HFF-Myc (cell line): ENCODE measurements around the gene SEZ6L.
A peak's percentile ranks its signal among the peaks of the same experiment; 100 is the strongest.

ENCODE experiments used
- DNase-seq: peaks from one replicate; pipeline ENCODE4 v3.0.0-alpha.2; 2011; ENCODE audit warnings: low read depth; ENCODE audit errors: extremely low read depth
- H3K4me3 ChIP-seq: replicated peaks from 2 replicates; pipeline ENCODE4 v1.5.1; 2011; ENCODE audit warnings: low read depth, mild to moderate bottlenecking, control low read depth, low read length
- TF ChIP-seq, protein P1 (sequence below): IDR thresholded peaks from 2 replicates; pipeline ENCODE4 v1.5.1; 2012; ENCODE audit warnings: mild to moderate bottlenecking, low read depth, low read length, control low read depth; ENCODE audit errors: missing control alignments

SEZ6L gene

DNA sequence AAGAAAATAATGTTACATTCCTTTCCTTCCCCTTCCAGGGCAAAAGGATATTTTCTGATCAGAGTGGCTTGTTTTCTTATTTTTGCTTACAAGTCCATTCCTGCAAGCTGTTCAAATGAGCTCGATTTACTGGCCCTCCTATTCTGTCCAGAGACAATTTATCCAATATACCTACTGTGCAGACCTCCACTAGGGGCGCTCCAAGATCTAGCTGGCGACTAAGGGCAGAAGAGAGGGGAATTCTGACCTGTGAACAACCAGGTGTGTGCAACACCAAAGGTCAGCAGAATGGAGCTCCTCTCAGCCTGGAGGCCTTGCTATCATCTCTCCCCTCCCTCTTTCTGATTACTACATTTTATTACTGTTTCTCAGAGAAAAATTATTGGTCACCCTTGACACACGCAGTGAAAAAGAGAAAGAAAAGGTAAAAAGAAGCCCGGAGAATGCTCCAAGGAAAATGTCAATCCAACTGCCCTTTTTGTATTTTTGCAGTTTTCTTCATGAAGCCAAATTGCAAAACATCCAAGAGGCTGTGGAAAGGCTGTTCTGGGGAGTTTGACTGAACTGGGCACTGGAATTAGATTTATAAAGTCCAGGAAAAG lies 3.2 kb downstream of the SEZ6L start:
- TF ChIP-seq, protein P1, sequence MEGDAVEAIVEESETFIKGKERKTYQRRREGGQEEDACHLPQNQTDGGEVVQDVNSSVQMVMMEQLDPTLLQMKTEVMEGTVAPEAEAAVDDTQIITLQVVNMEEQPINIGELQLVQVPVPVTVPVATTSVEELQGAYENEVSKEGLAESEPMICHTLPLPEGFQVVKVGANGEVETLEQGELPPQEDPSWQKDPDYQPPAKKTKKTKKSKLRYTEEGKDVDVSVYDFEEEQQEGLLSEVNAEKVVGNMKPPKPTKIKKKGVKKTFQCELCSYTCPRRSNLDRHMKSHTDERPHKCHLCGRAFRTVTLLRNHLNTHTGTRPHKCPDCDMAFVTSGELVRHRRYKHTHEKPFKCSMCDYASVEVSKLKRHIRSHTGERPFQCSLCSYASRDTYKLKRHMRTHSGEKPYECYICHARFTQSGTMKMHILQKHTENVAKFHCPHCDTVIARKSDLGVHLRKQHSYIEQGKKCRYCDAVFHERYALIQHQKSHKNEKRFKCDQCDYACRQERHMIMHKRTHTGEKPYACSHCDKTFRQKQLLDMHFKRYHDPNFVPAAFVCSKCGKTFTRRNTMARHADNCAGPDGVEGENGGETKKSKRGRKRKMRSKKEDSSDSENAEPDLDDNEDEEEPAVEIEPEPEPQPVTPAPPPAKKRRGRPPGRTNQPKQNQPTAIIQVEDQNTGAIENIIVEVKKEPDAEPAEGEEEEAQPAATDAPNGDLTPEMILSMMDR, result peak; percentile 86
- no peak overlapping the region for H3K4me3 ChIP-seq
- no peak for DNase-seq

DNA sequence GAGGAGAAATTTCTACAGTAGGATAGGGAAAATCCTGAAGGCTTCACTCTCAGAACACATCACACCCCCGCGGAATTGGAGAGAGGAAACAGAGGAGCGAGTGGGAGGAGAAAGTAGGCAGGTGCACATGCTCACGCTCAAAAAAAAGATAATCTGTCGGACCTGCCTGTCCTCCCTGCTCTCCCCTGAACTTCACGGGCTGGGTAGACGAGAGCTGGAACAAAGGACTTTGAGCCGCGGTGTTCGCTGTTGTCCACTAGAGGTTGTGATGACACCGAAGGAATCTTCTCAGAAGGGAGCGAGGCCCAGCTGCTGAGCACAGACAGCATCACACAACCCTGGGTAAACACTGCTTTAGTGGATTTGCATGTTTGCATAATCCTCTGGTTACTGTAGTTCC lies 5.0 kb downstream of the SEZ6L start:
- TF ChIP-seq, protein P1, result peak; percentile 12
- DNase-seq, result no peak

DNA sequence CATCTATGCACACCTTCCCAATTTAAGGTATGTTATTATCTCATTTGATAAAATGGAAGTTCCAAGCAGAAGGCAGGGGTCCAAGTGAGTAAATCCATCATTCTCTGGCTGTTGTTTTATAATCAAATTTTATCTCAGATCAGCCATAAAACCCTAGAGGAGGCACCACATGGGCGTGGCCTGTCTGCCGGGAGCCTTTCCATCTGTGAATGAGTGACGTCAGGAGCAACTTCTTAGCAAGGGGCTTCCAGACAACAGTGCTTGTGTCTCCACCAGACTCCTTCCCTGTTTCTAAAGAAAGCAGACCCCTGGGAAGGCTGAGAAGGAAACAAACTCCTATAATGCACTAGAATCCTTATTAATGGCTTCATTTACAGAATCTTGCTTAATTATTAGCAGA lies 13.5 kb downstream of the SEZ6L start:
- TF ChIP-seq, protein P1, result no peak
- no peak overlapping the region for H3K4me3 ChIP-seq
- DNase-seq, result no peak

More for the DNA sequence above, 5.0 kb downstream of the SEZ6L start:
- no peak overlapping the region for H3K4me3 ChIP-seq

DNA sequence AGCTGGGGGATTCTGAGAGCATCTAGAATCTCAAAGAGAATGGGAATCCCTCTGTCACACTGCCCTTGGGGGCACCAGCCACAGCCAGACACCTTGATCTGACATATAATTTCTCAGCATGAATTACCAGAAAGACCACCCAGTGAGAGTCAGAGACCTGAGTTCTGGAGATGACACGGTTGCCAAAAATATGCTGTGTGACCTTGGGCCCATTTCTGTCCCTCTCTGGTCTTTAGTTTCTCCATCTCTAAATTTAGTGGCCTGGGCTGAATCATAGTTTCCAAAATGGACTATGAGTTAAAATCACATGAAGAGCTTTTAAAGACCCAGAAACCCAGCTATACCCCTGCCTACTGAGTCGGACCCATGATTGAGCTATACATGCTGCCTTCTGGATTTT lies 15.9 kb downstream of the SEZ6L start:
- TF ChIP-seq, protein P1, result no peak
- H3K4me3 ChIP-seq, result no peak overlapping the region
- DNase-seq, result no peak

DNA sequence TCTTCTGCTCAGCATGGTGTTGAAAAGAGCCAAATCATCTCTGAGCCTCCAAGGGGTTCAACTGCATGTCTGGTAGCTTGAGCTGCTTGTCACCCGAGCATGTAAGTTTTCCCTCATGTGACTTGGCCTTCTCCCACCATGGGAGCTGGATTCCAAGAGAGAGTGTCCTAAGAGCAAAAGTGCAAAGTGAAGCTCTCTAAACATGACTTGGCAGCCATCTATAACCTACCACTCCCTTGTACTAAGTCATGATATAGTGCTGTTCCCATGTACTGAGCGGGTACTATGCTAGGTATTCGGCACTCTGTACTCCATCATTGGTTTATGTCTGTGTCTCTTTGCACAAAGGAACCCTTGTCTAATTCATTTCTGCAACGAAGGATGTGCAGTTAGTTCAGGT lies 19.1 kb downstream of the SEZ6L start:
- no peak overlapping the region for H3K4me3 ChIP-seq
- DNase-seq, result no peak
- TF ChIP-seq, protein P1, result no peak

DNA sequence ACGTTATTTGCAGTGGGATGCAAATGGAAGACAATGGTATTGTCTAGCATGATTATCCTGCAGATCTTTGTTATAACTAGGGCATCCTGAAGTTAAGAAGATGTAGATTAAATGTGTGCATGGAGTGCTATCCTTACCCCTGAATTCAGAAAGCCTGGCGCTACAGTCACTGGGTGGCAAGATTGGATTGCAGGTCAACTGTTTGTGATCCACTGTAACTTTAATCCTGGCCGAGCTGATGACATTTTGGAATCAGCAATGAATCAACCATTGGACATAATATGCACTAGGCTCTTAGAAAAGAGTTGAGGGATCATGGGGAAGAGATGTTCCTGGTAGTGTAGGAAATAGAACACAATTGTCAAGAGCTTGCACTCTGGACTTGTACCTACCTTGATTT lies 25.1 kb downstream of the SEZ6L start:
- TF ChIP-seq, protein P1, result no peak
- DNase-seq, result no peak

DNA sequence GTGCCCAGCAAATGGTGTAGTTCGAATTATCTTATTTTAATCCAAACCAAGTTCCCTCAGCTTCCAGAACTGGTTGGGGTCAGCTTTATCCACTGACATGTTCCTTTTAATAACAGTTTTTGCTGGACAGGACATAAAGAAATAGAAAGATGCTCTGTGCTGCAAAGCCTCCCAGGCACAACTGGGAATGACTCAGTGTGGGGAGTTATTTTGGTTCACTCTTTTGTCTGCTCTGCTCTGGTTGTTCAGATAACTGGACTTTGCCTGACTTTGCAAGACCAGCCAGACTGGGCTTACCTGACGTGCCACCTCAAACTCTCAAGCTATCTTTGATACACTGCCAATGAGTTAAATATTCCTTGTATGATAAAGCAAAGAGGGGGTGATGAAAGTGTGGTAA lies 25.6 kb downstream of the SEZ6L start:
- DNase-seq, result no peak
- H3K4me3 ChIP-seq, result no peak overlapping the region
- TF ChIP-seq, protein P1, result no peak

More for the DNA sequence above, 25.1 kb downstream of the SEZ6L start:
- H3K4me3 ChIP-seq, result no peak overlapping the region
